Lower leg skin (tissue), 3 donors: ENCODE data around the gene ITIH2.

Source experiments
- CTCF ChIP-seq, 3 donors: fragments of 450-650 bp; IDR thresholded peaks; one replicate each; pipeline ENCODE4 v1.5.1; 2016; ENCODE audit warnings: antibody characterized with exemption in 3 of 3, mild to moderate bottlenecking in 3 of 3, moderate library complexity in 2 of 3
- POLR2A ChIP-seq, 2 donors: fragments of 450-650 bp; IDR thresholded peaks; one replicate each; pipeline ENCODE4 v1.6.1; 2016 to 2017; ENCODE audit warnings: antibody characterized with exemption in 2 of 2, mild to moderate bottlenecking in 1 of 2, moderate library complexity in 1 of 2

GRCh38 chr10:7718685-7719084 lies 15.6 kb downstream of the ITIH2 start:
- TF ChIP-seq CTCF (IDR thresholded peaks at IDR 0.05): no peak
- TF ChIP-seq POLR2A (IDR thresholded peaks at IDR 0.05): no peak
